Muscle of leg (tissue), 11 donors: ENCODE measurements around the gene ARHGEF28. TPM values are rescaled to one million over a fixed set of nuclear protein-coding genes. Genes with fewer than 3 reads are reported as not detected.

Experiments
- DNase-seq: peaks from one replicate; pipeline ENCODE4 v3.0.0; 2013
- H3K27ac ChIP-seq: one replicate; pipeline ENCODE4 v1.5.1; 2013; ENCODE audit warnings: mild to moderate bottlenecking, low read length, control low read depth
- H3K27me3 ChIP-seq: one replicate; pipeline ENCODE4 v1.6.1; 2013; ENCODE audit warnings: low read length; ENCODE audit not compliant: control insufficient read depth, insufficient read depth
- H3K36me3 ChIP-seq: one replicate; pipeline ENCODE4 v1.6.1; 2013; ENCODE audit warnings: low read length; ENCODE audit not compliant: control insufficient read depth, insufficient read depth
- H3K4me1 ChIP-seq: one replicate; pipeline ENCODE4 v1.6.1; 2013; ENCODE audit warnings: low read length; ENCODE audit not compliant: control insufficient read depth, insufficient read depth
- H3K4me3 ChIP-seq: one replicate; pipeline ENCODE4 v1.5.1; 2013; ENCODE audit warnings: low read length, control low read depth
- H3K9me3 ChIP-seq: replicated peaks from 2 replicates; pipeline ENCODE4 v1.6.1; 2013; ENCODE audit warnings: low read depth, low read length; ENCODE audit not compliant: control insufficient read depth
- WGBS: methylation state at CpG from one replicate; pipeline ENCODE4 v1.1.5; 2013; ENCODE audit warnings: missing lambda C conversion rate; ENCODE audit not compliant: insufficient coverage; 5-methylcytosine and 5-hydroxymethylcytosine counted together
- polyA plus RNA-seq, 8 donors: library from polyadenylated mRNA; unstranded; fragments of 120-200 nt; gene quantifications; one replicate each; pipeline versions ENCODE4 v1.2.1 to v1.2.3, GENCODE V29; 2013; ENCODE audit warnings: inconsistent platforms in 1 of 8, low replicate concordance in 1 of 8; ENCODE audit not compliant: insufficient read length in 8 of 8, insufficient read depth in 1 of 8
- total RNA-seq: library from RNA; stranded (reverse); fragments of 120-200 nt; gene quantifications from one replicate; pipeline ENCODE4 v1.2.4, GENCODE V29; 2013

The ARHGEF28 gene
- total and polyA plus RNA-seq, 9 donors, result 1.6 to 5.1 (median 3.4) TPM

DNA sequence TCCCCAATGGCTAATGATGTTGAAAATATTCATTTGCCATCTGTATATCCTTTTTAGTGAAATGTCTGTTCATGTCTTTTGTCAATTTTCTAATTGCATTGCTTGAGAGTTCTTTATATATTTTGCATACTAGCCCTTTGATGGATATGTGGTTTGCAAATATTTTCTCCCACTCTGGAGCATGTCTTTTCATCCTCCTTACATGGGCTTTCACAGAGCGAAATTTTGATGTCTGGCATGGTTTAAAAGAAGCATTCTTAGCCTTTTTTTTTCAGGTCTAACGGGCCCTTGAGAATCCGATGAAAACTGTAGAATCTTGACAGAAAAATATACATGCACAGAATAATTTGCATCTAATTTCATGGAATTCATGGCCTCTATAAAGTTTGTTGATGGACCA is 44.7 kb downstream of the ARHGEF28 start:
- no peaks in the 10 kb centered on the region for H3K4me1 ChIP-seq
- H3K9me3 ChIP-seq, result no peaks in the 10 kb centered on the region
- no peak overlapping the region for H3K27ac ChIP-seq
- H3K36me3 ChIP-seq, result no peaks in the 10 kb centered on the region
- no peaks in the 10 kb centered on the region for H3K27me3 ChIP-seq
- no peak for DNase-seq
- no peak overlapping the region for H3K4me3 ChIP-seq
- WGBS, result no CpG with 5 or more reads among the region's 3 CpGs

DNA sequence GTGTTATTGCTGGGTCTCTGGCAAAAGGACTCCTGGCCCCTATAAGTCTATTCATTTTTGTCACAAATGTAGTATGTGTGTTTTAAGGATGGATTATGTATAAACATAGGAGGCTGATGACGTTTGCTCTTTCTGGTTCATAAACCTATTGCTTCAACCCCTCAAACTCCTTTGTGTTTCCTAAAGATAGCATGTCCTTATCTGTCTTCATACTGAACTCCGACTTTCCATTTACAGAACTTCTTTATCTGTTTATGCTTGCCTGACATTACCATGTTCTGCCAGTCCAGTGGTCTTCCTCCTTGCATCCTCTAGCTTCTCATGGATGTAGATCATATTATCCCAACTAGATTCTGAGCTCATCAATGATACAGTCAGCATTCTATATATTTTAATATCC is 46.1 kb downstream of the ARHGEF28 start:
- H3K27me3 ChIP-seq, result no peaks in the 10 kb centered on the region
- H3K27ac ChIP-seq, result no peak overlapping the region
- DNase-seq, result no peak
- H3K9me3 ChIP-seq, result no peaks in the 10 kb centered on the region
- no peak overlapping the region for H3K4me3 ChIP-seq
- WGBS, result 67% methylated on average over 2 of the region's 2 CpGs
- H3K36me3 ChIP-seq, result no peaks in the 10 kb centered on the region
- H3K4me1 ChIP-seq, result no peaks in the 10 kb centered on the region

DNA sequence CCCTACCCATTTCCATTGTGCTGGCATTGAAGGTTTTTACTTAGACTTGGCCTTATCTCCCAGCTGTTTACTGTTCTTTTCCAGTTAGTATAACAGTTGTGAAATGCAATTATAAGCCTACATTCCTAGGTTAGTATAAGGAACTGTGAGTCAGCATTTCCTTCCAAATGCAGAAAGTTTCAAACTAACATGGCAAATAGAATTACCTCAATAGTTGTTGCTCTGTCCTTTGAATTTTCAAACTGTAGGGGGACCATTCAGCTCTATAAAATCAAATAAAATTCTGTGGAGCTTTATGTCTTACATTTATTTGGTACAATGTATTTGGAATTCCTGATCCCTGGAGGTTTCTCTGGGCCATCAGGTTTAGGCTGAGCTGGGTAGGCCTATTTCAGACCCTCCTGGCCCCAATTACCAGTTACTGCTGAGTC is 47.2 kb downstream of the ARHGEF28 start:
- Histone ChIP-seq H3K4me1 (no peaks in the 10 kb centered on the region), H3K4me3 (no peak overlapping the region), H3K36me3 (no peaks in the 10 kb centered on the region), H3K9me3 (no peaks in the 10 kb centered on the region), H3K27me3 (no peaks in the 10 kb centered on the region), H3K27ac (no peak overlapping the region)
- DNase-seq, result no peak

DNA sequence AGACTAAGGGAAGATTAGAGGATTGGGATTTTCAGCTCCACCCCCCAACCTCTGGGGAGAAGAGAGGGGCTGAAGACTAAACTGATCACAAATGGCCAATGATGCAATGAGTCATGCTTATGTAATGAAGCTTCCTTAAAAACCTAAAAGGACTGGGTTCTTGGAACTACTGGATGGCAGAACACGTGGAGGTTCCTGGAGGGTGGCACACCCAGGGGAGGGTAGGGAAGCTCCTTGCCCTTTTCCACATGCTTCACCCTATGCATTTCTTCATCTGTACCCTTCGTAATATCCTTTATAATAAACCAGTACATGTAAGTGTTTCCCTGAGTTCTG is 48.6 kb downstream of the ARHGEF28 start:
- Histone ChIP-seq H3K27ac (no peak overlapping the region), H3K9me3 (no peaks in the 10 kb centered on the region), H3K27me3 (no peaks in the 10 kb centered on the region), H3K36me3 (no peaks in the 10 kb centered on the region), H3K4me3 (no peak overlapping the region), H3K4me1 (no peaks in the 10 kb centered on the region)
- no CpG with 5 or more reads among the region's 2 CpGs for WGBS
- no peak for DNase-seq

DNA sequence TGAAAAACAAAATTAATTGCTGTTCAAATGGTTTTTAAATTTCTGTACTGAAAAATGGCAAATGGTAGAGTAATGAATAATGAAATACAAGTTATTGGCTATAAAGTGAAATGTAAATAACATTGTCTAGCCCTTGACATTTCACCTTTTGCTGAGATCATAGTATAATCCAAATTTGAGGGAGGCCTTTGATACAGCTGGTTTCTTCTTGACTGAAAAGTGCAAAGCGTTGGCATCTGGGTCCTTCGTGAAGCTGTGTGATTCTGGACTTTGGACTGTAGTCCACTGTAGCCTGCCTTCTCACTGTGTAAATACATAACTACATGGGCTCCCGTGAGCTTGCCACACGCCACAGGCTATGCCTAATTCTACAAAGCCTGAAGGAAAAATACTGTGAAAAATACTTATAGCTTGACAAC is 52.3 kb downstream of the ARHGEF28 start:
- no peaks in the 10 kb centered on the region for H3K9me3 ChIP-seq
- H3K4me3 ChIP-seq, result no peak overlapping the region
- no peak for DNase-seq
- H3K27me3 ChIP-seq, result no peaks in the 10 kb centered on the region
- no peak overlapping the region for H3K27ac ChIP-seq
- no peaks in the 10 kb centered on the region for H3K36me3 ChIP-seq
- H3K4me1 ChIP-seq, result no peaks in the 10 kb centered on the region
- WGBS, result 83% methylated on average over 2 of the region's 4 CpGs

DNA sequence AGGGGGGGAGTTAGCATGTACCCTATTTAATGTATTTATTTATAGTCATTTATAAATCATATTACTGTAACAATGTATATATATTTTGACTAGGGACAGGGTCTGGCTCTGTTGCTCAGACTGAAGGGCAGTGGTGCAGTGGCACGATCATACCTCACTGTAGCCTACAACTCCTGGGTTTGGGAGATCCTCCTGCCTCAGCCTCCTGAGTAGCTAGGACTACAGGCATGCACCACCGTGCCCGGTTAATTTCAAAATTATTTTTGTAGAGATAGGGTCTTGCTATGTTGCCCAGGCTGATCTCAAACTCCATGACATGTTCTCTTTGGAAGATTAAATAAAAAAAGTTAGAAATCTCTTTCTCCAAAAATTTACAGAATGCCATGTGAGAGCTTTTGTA is 52.8 kb downstream of the ARHGEF28 start:
- Histone ChIP-seq H3K36me3 (no peaks in the 10 kb centered on the region), H3K4me1 (no peaks in the 10 kb centered on the region), H3K27me3 (no peaks in the 10 kb centered on the region), H3K27ac (no peak overlapping the region), H3K9me3 (no peaks in the 10 kb centered on the region), H3K4me3 (no peak overlapping the region)
- DNase-seq, result no peak
- WGBS, result no CpG with 5 or more reads among the region's 3 CpGs

DNA sequence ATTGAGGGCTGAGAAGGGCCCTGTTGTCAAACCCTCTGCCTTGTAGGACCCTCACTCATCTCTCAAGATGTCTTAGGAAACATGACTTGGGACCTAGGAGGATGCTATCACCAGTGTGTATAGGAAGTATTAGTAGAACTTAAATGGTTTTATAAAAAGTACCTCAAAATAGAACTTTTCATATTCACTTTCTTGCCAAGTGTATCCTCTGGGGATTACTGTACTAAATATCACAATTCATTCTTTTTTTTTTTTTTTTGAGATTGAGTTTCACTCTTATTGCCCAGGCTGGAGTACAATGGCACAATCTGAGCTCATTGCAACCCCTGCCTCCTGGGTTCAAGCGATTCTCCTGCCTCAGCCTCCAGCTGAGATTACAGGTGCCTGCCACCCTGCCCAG is 56.2 kb downstream of the ARHGEF28 start:
- 100% methylated on average over 1 of the region's 1 CpG for WGBS
- DNase-seq, result peak; percentile 23
- Histone ChIP-seq H3K4me3 (no peak overlapping the region), H3K36me3 (no peaks in the 10 kb centered on the region), H3K9me3 (no peaks in the 10 kb centered on the region), H3K4me1 (no peaks in the 10 kb centered on the region), H3K27ac (no peak overlapping the region), H3K27me3 (no peaks in the 10 kb centered on the region)

DNA sequence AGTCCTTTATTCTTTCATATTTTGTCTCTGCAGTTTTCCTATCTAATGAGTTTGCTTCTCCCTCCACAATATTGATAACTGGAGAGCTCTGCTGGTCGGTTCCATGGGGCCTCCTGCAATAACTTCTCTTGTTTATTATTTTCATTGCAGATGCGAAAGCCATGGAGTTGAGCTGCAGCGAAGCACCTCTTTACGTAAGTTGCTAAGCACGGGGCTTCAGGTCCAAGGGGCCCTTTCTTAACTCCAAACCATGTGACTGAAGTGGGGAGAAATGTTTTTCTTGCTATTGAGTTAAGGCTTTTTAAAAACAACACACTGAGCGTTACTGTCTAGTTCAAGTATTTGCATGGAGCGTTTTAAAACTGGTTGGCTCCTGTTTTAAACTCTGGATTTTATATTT is 58.7 kb downstream of the ARHGEF28 start:
- no peak for DNase-seq
- Histone ChIP-seq H3K36me3 (no peaks in the 10 kb centered on the region), H3K4me1 (no peaks in the 10 kb centered on the region), H3K27me3 (no peaks in the 10 kb centered on the region), H3K9me3 (no peaks in the 10 kb centered on the region), H3K27ac (no peak overlapping the region), H3K4me3 (no peak overlapping the region)
- WGBS, result 90% methylated on average over 3 of the region's 7 CpGs

DNA sequence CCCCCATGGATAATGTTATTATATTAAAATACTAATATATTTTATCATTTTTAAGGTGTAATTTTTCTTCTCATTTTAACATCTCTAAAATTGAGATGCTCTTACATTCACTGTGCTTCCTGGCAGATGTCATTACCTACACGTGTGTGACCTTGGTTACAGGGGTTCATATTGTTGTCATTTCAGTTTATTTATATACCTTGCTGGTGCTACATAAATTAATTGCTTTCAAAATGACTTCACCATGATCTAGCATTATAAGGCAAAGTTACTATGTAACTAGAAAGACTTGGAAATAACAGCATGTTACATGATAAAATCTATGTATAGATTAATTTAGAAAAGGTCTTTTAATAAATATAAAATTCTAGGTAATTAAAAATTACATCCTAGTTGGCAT is 60.9 kb downstream of the ARHGEF28 start:
- no CpG with 5 or more reads among the region's 1 CpG for WGBS
- H3K27me3 ChIP-seq, result no peaks in the 10 kb centered on the region
- H3K27ac ChIP-seq, result no peak overlapping the region
- no peaks in the 10 kb centered on the region for H3K36me3 ChIP-seq
- no peak for DNase-seq
- no peak overlapping the region for H3K4me3 ChIP-seq
- H3K4me1 ChIP-seq, result no peaks in the 10 kb centered on the region
- H3K9me3 ChIP-seq, result no peaks in the 10 kb centered on the region

DNA sequence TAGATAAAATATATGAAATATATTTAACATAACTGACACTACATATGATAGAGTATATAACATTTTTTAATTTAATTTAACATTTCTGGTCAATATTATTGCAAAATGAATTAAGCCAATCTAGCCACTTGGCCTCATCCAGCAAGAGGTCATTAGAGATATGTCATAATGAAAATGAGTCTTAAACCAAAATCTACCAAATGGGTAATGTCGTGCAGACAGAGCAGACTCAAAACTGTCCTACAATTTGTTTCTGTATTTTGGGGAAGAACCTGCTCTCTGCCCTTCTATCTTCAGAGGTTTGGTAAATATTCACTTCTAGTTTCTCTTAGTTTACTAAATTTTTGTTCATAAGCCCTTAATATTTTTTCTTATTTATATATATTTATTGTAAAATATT is 61.4 kb downstream of the ARHGEF28 start:
- Histone ChIP-seq H3K27ac (no peak overlapping the region), H3K9me3 (no peaks in the 10 kb centered on the region), H3K27me3 (no peaks in the 10 kb centered on the region), H3K4me1 (no peaks in the 10 kb centered on the region), H3K4me3 (no peak overlapping the region), H3K36me3 (no peaks in the 10 kb centered on the region)
- DNase-seq, result no peak
- WGBS, result no CpG with 5 or more reads among the region's 1 CpG

DNA sequence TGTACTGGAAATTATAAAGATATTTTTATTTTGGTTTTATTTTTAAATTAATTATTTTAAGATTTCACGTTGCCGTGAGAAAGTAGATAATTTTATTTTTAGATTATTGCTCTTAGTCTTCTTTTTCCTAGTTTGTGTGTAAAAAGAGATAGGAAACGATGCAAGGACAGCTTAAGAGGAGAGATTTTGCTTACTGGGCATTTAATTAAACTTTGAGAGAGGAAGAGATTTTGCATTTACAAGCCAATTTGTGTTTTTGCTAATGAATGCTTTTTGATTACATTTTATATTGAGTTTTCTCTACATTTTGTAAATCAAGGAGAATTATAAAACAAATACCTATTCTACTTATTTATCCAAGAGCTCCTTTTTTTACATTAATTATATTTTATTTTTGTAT is 64.0 kb downstream of the ARHGEF28 start:
- Histone ChIP-seq H3K36me3 (no peaks in the 10 kb centered on the region), H3K4me1 (no peaks in the 10 kb centered on the region), H3K27ac (no peak overlapping the region), H3K9me3 (no peaks in the 10 kb centered on the region), H3K4me3 (no peak overlapping the region), H3K27me3 (no peaks in the 10 kb centered on the region)
- DNase-seq, result no peak
- WGBS, result no CpG with 5 or more reads among the region's 3 CpGs
